GM12878 (cell line): ENCODE measurements around the gene KIAA1217. TPM values are rescaled to one million over a fixed set of nuclear protein-coding genes. Genes with fewer than 3 reads are reported as not detected.

Experiments
- ATAC-seq: fragments of 200-7000 bp; cut with Tn5 transposase; 3 replicates; pipeline ENCODE4 v1.9.1; 2020; ENCODE audit warnings: mild to moderate bottlenecking, moderate library complexity
- BruUV-seq: library from RNA; stranded (reverse); fragments of 400-500 nt; replicated peaks from 2 replicates; lab custom pipeline; 2021; lab: Mats Ljungman, UMichigan
- CTCF ChIA-PET: fragments of 300-600 bp; sonication (Branson Sonifier 250); formaldehyde crosslinking; extraction: SDS; loops from one replicate; lab custom pipeline; 2021; ENCODE audit warnings: inconsistent platforms; lab: Yijun Ruan, JAX
- POLR2A ChIA-PET: fragments of 350-600 bp; formaldehyde crosslinking; extraction: SDS; loops from one replicate; lab custom pipeline; 2021; ENCODE audit warnings: inconsistent platforms; lab: Charles Lee
- RAD21 ChIA-PET: fragments of 300-600 bp; sonication (Branson Sonifier 250); formaldehyde crosslinking; loops from one replicate; lab custom pipeline; 2023; ENCODE audit warnings: antibody characterized with exemption; ENCODE audit not compliant: unreplicated experiment; lab: Charles Lee
- SMC1A ChIA-PET: fragments of 300-600 bp; sonication (Branson Sonifier 250); formaldehyde crosslinking; loops from one replicate; lab custom pipeline; 2023; ENCODE audit not compliant: unreplicated experiment, uncharacterized antibody; lab: Charles Lee
- DNase-seq: peaks from one replicate; pipeline ENCODE4 v3.0.0-alpha.2; 2011; ENCODE audit warnings: low read depth, low spot score
- FAIRE-seq: peaks from 3 replicates; lab custom pipeline; 2011; peaks lifted over from hg19 to GRCh38; lab: Jason Lieb, UNC
- H2AFZ ChIP-seq: 2 replicates; pipeline ENCODE4 v1.6.0; 2011; ENCODE audit warnings: low read depth, low read length, control low read depth; ENCODE audit not compliant: control insufficient read depth
- H3K27ac ChIP-seq: 2 replicates; pipeline ENCODE4 v1.5.1; 2011; ENCODE audit warnings: control low read depth; ENCODE audit not compliant: control insufficient read depth, insufficient read depth
- H3K27me3 ChIP-seq, 2 experiments: replicated peaks in 1 of 2; 2 replicates each; pipeline versions ENCODE4 v1.6.0 to v1.6.1; 2011; ENCODE audit warnings: low read length in 1 of 2; ENCODE audit not compliant: control insufficient read depth in 2 of 2, insufficient read depth in 2 of 2
- H3K36me3 ChIP-seq, 2 experiments: 2 replicates each; pipeline ENCODE4 v1.5.1; 2011; ENCODE audit warnings: low read length in 1 of 2; ENCODE audit not compliant: control insufficient read depth in 2 of 2, insufficient read depth in 2 of 2
- H3K4me1 ChIP-seq: 2 replicates; pipeline ENCODE4 v1.6.1; 2011; ENCODE audit warnings: mild to moderate bottlenecking, low read length, moderate library complexity, mixed read lengths; ENCODE audit not compliant: control insufficient read depth, insufficient read depth
- H3K4me2 ChIP-seq: 2 replicates; pipeline ENCODE4 v1.6.0; 2011; ENCODE audit warnings: control low read depth; ENCODE audit not compliant: control insufficient read depth, insufficient read depth
- H3K4me3 ChIP-seq: fragments of 200-600 bp; sonication (generic); 2 replicates; pipeline ENCODE4 v1.5.1; 2016
- H3K79me2 ChIP-seq: 2 replicates; pipeline ENCODE4 v1.6.0; 2011; ENCODE audit warnings: low read length; ENCODE audit not compliant: control insufficient read depth, insufficient read depth
- H3K9ac ChIP-seq: 2 replicates; pipeline ENCODE4 v1.8.0; 2011; ENCODE audit warnings: low read length, control low read depth, mixed read lengths; ENCODE audit not compliant: control insufficient read depth, insufficient read depth
- H3K9me3 ChIP-seq: replicated peaks from 3 replicates; pipeline ENCODE4 v1.5.1; 2011; ENCODE audit warnings: mild to moderate bottlenecking, low read length; ENCODE audit not compliant: control insufficient read depth, insufficient read depth
- H4K20me1 ChIP-seq: 2 replicates; pipeline ENCODE4 v1.6.0; 2011; ENCODE audit not compliant: control insufficient read depth, insufficient read depth
- ASH2L ChIP-seq: fragments of 300-600, 200-600 bp; sonication (generic); IDR thresholded peaks from 2 replicates; pipeline ENCODE4 v1.6.1; 2017; ENCODE audit warnings: low read depth, mild to moderate bottlenecking, borderline replicate concordance
- BACH1 ChIP-seq: fragments of 450-650 bp; IDR thresholded peaks from 2 replicates; pipeline ENCODE4 v1.6.1; 2017; ENCODE audit warnings: mild to moderate bottlenecking, borderline replicate concordance
- BCL11A ChIP-seq: IDR thresholded peaks from 2 replicates; pipeline ENCODE4 v1.6.1; 2011; ENCODE audit warnings: low read depth, low read length
- BHLHE40 ChIP-seq, 2 experiments: fragments of 450-650 bp in 1 of 2; IDR thresholded peaks; 2 replicates each; pipeline ENCODE4 v1.6.1; 2011 to 2017; ENCODE audit warnings: low read depth in 2 of 2, borderline replicate concordance in 1 of 2, improper control_type of control experiment in 1 of 2, low read length in 1 of 2, mild to moderate bottlenecking in 1 of 2
- CHD1 ChIP-seq: IDR thresholded peaks from 2 replicates; pipeline ENCODE4 v1.6.1; 2012; ENCODE audit warnings: low read depth, low read length, improper control_type of control experiment
- CHD2 ChIP-seq: IDR thresholded peaks from 2 replicates; pipeline ENCODE4 v1.6.1; 2011; ENCODE audit warnings: low read depth, low read length, improper control_type of control experiment, borderline replicate concordance
- IKZF1 ChIP-seq: fragments of 450-650 bp; conservative IDR thresholded peaks from 2 replicates; pipeline ENCODE4 v1.6.1; 2017; ENCODE audit warnings: antibody characterized with exemption, mild to moderate bottlenecking
- SKIL ChIP-seq: fragments of 450-650 bp; IDR thresholded peaks from 2 replicates; pipeline ENCODE4 v1.6.1; 2017; ENCODE audit warnings: mild to moderate bottlenecking, low read depth, inconsistent platforms; ENCODE audit not compliant: poor library complexity, severe bottlenecking
- TBL1XR1 ChIP-seq: IDR thresholded peaks from 2 replicates; pipeline ENCODE4 v1.6.1; 2012; ENCODE audit warnings: low read depth, low read length, improper control_type of control experiment
- ZNF207 ChIP-seq: fragments of 450-650 bp; IDR thresholded peaks from 2 replicates; pipeline ENCODE4 v1.6.1; 2014; ENCODE audit warnings: antibody characterized with exemption, mild to moderate bottlenecking, borderline replicate concordance
- WGBS: methylation state at CpG from one replicate; pipeline ENCODE4 v1.1.6; 2016; ENCODE audit warnings: low lambda C conversion rate; ENCODE audit not compliant: insufficient replicate concordance, insufficient coverage; ENCODE audit errors: missing lambda C conversion rate; 5-methylcytosine and 5-hydroxymethylcytosine counted together
- in situ Hi-C: fragments of 300-500 bp; cut with MboI; formaldehyde crosslinking; loops from 9 replicates; pipeline ENCODE4 v1.14.3; 2018; ENCODE audit warnings: mixed read lengths
- intact Hi-C: fragments of 100-400 bp; cut with micrococcal nuclease; formaldehyde crosslinking; loops from one replicate; pipeline ENCODE4 v1.14.2; 2022; ENCODE audit not compliant: unreplicated experiment
- polyA plus RNA-seq, 11 experiments: library from polyadenylated mRNA; depleted of rRNA in 4 of 11; unstranded in 6 of 11; stranded (reverse) in 5 of 11; fragments of >200 nt; fragmentation: Nextera tagmentation in 4 of 11; fragmentation: Illumina TruSeq in 1 of 11; extraction: Ambion mirVana in 4 of 11; extraction: Trizol in 1 of 11; gene quantifications; 1 replicate in 1 of 11; 2 replicates in 10 of 11; pipeline versions ENCODE4 v1.2.1 to v1.2.3, GENCODE V29; 2011 to 2016; ENCODE audit warnings: inconsistent platforms in 2 of 11, missing spikeins in 2 of 11, low read depth in 1 of 11
- total RNA-seq, 4 experiments: library from RNA; depleted of rRNA in 3 of 4; stranded (reverse); fragments of >200 nt in 3 of 4; fragmentation: Illumina TruSeq in 1 of 4; extraction: Trizol in 1 of 4; gene quantifications; 2 replicates each; pipeline versions ENCODE4 v1.2.1 to v1.2.3, GENCODE V29; 2013 to 2021
- TF ChIP-seq, protein P1 (sequence below): fragments of 450-650 bp; IDR thresholded peaks from 2 replicates; pipeline ENCODE4 v1.6.1; 2017; ENCODE audit warnings: mild to moderate bottlenecking, moderate library complexity

Gene KIAA1217
- total and polyA plus RNA-seq, 10 of the 15 experiments (the other 5 are each of a cell fraction or from before 2014, with no cell fraction given) = 0.57 to 3.8 (median 2.1) TPM

GRCh38 chr10:24438800-24439199 is 229.9 kb downstream of the KIAA1217 start:
- TF ChIP-seq ZNF207 (no peak), BCL11A (no peak), SKIL (no peak)
- no peak for DNase-seq
- RAD21 ChIA-PET = no interaction called here
- H2AFZ ChIP-seq = no peak overlapping the region
- BruUV-seq = no TSS peak
- no peaks in the 10 kb centered on the region for H3K4me1 ChIP-seq
- H3K4me2 ChIP-seq = no peak overlapping the region
- in situ Hi-C loops = no loop called here
- H4K20me1 ChIP-seq = no peaks in the 10 kb centered on the region
- ATAC-seq = no peak
- H3K9me3 ChIP-seq = no peaks in the 10 kb centered on the region
- CTCF ChIA-PET = interaction anchor here (0.6 to 1.5 kb wide), 4 partner anchors 10 to 51 kb away, joined by 3 read pairs; no protein-coding TSS in a partner anchor
- intact Hi-C loops = no loop called here
- WGBS = 96% methylated on average over 1 of the region's 1 CpG
- no peaks in the 10 kb centered on the region for H3K27me3 ChIP-seq
- SMC1A ChIA-PET = interaction anchor here (0.5 to 1.5 kb wide), 3 partner anchors 9 to 1053 kb away, joined by 3 to 4 read pairs (median 3); no protein-coding TSS in a partner anchor
- no peak overlapping the region for H3K27ac ChIP-seq
- POLR2A ChIA-PET = interaction anchor here (0.6 kb wide), 1 partner anchor 21 kb away, joined by 3 read pairs; no protein-coding TSS in a partner anchor
- H3K79me2 ChIP-seq = no peaks in the 10 kb centered on the region
- H3K4me3 ChIP-seq = no peak overlapping the region
- no peaks in the 10 kb centered on the region for H3K36me3 ChIP-seq
- FAIRE-seq = no peak
- no peak overlapping the region for H3K9ac ChIP-seq

DNA sequence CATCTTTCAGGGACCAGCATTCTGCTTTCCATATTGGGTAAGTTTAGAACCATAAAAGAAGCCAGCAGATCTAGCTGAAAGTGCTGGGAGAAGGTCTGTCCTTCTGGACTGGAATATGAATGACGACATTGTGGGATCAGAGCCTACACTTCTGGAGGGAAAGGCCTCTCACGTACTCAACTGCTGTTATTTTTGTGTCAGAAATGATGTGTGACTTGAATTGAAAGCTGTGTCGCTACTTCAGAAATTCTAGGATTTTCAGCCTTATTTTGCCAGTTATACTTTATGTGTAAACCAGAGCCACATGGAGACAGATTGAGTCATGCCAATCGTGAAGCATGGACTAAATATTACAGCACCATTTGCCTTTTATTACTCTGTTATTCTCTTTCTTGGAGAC is 231.0 kb downstream of the KIAA1217 start:
- no TSS peak for BruUV-seq
- Histone ChIP-seq H3K4me1 (no peaks in the 10 kb centered on the region), H3K79me2 (no peaks in the 10 kb centered on the region), H3K9ac (no peak overlapping the region), H4K20me1 (no peaks in the 10 kb centered on the region), H3K27ac (no peak overlapping the region), H3K9me3 (no peaks in the 10 kb centered on the region), H2AFZ (no peak overlapping the region), H3K36me3 (no peaks in the 10 kb centered on the region), H3K4me3 (no peak overlapping the region), H3K27me3 (no peaks in the 10 kb centered on the region), H3K4me2 (no peak overlapping the region)
- ATAC-seq (no peak), DNase-seq (no peak), FAIRE-seq (no peak)
- ChIA-PET RAD21 (no interaction called here), CTCF (interaction anchor here (1.1 kb wide), 1 partner anchor 9 kb away, joined by 3 read pairs; no protein-coding TSS in a partner anchor), SMC1A (interaction anchor here (0.9 kb wide), 1 partner anchor 11 kb away, joined by 3 read pairs; no protein-coding TSS in a partner anchor), POLR2A (no interaction called here)
- in situ Hi-C loops = no loop called here
- intact Hi-C loops = no loop called here
- 22% methylated on average over 4 of the region's 4 CpGs for WGBS
- TF ChIP-seq, protein P1, sequence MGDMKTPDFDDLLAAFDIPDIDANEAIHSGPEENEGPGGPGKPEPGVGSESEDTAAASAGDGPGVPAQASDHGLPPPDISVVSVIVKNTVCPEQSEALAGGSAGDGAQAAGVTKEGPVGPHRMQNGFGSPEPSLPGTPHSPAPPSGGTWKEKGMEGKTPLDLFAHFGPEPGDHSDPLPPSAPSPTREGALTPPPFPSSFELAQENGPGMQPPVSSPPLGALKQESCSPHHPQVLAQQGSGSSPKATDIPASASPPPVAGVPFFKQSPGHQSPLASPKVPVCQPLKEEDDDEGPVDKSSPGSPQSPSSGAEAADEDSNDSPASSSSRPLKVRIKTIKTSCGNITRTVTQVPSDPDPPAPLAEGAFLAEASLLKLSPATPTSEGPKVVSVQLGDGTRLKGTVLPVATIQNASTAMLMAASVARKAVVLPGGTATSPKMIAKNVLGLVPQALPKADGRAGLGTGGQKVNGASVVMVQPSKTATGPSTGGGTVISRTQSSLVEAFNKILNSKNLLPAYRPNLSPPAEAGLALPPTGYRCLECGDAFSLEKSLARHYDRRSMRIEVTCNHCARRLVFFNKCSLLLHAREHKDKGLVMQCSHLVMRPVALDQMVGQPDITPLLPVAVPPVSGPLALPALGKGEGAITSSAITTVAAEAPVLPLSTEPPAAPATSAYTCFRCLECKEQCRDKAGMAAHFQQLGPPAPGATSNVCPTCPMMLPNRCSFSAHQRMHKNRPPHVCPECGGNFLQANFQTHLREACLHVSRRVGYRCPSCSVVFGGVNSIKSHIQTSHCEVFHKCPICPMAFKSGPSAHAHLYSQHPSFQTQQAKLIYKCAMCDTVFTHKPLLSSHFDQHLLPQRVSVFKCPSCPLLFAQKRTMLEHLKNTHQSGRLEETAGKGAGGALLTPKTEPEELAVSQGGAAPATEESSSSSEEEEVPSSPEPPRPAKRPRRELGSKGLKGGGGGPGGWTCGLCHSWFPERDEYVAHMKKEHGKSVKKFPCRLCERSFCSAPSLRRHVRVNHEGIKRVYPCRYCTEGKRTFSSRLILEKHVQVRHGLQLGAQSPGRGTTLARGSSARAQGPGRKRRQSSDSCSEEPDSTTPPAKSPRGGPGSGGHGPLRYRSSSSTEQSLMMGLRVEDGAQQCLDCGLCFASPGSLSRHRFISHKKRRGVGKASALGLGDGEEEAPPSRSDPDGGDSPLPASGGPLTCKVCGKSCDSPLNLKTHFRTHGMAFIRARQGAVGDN = no peak
- TF ChIP-seq TBL1XR1 = no peak
- no peak for TF ChIP-seq BACH1
- no peak for TF ChIP-seq ASH2L
- no peak for TF ChIP-seq BHLHE40 (IDR thresholded peaks at IDR 0.05; ENCODE audit: borderline replicate concordance in 1 of 2, low read depth in 2 of 2, low read length in 1 of 2)
- TF ChIP-seq IKZF1 = no peak
- no peak for TF ChIP-seq CHD2
- TF ChIP-seq CHD1 = no peak
